Stomach (tissue), 4 donors: ENCODE measurements around the gene CEBPB.

Source experiments
- CTCF ChIP-seq, 7 experiments: fragments of 450-650 bp in 4 of 7; fragments of 200-600 bp in 3 of 7; sonication (generic) in 3 of 7; IDR thresholded peaks; one replicate each; pipeline ENCODE4 v1.5.1; 2016 to 2019; ENCODE audit warnings: antibody characterized with exemption in 7 of 7, control low read depth in 2 of 7, mild to moderate bottlenecking in 1 of 7
- POLR2A ChIP-seq, 4 donors: fragments of 450-650 bp; IDR thresholded peaks; one replicate each; pipeline ENCODE4 v1.6.1; 2016; ENCODE audit warnings: antibody characterized with exemption in 4 of 4, control low read depth in 2 of 4, mild to moderate bottlenecking in 1 of 4, moderate library complexity in 1 of 4

GRCh38 chr20:50192364-50193198, 2.0 kb downstream of the CEBPB start:
- TF ChIP-seq CTCF (IDR thresholded peaks at IDR 0.05) (no peak), POLR2A (IDR thresholded peaks at IDR 0.05) (peak in 1 of 4 donors; percentile 30)
